Neural cell (in vitro differentiated cells): Measurements from ENCODE around the gene GRID1.

ENCODE experiments used
- CTCF ChIP-seq: fragments of 450-650 bp; IDR thresholded peaks from 2 replicates; pipeline ENCODE4 v1.5.1; 2014; ENCODE audit warnings: antibody characterized with exemption, mild to moderate bottlenecking, moderate library complexity; ENCODE audit not compliant: poor library complexity, severe bottlenecking
- EP300 ChIP-seq: fragments of 450-650 bp; conservative IDR thresholded peaks from 2 replicates; pipeline ENCODE4 v1.6.1; 2014; ENCODE audit warnings: antibody characterized with exemption, mild to moderate bottlenecking, moderate library complexity; ENCODE audit not compliant: poor library complexity, severe bottlenecking
- MXI1 ChIP-seq: fragments of 450-650 bp; conservative IDR thresholded peaks from 2 replicates; pipeline ENCODE4 v1.6.1; 2014; ENCODE audit warnings: antibody characterized with exemption, mild to moderate bottlenecking; ENCODE audit not compliant: poor library complexity, severe bottlenecking
- POLR2AphosphoS5 ChIP-seq: IDR thresholded peaks from 2 replicates; pipeline ENCODE4 v1.6.1; 2012
- RAD21 ChIP-seq: fragments of 450-650 bp; conservative IDR thresholded peaks from 2 replicates; pipeline ENCODE4 v1.6.1; 2014; ENCODE audit warnings: antibody characterized with exemption, mild to moderate bottlenecking, moderate library complexity
- SMC3 ChIP-seq: fragments of 450-650 bp; conservative IDR thresholded peaks from 2 replicates; pipeline ENCODE4 v1.6.1; 2014; ENCODE audit warnings: antibody characterized with exemption, mild to moderate bottlenecking, moderate library complexity; ENCODE audit not compliant: poor library complexity

DNA sequence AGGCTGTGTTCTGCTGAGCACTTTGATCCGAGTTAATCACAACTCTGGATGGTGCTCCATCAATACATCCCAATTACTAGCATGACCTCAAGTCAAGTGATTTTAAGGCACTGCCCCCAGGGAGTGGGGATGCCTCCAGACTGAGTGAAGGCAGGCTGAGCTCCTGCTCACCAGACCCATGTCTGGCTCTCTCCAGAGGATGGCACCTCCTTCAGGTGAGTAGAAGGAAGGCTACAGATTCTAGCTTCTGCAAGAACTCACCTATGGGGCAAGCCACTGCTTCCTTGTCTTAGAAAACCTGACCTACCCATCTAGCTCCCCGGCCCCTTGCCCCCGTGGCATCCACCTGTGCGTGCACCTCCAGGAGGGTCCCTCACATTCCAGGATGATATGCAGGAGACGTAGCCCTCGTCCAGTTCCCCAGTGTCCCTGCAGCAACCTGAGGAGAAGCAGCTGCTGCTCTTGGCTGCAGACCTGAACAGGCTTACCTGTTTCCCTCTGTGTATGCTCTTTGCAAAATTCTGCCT is 390.3 kb downstream of the GRID1 start:
- TF ChIP-seq SMC3 (no peak), CTCF (no peak), EP300 (no peak), RAD21 (no peak), MXI1 (no peak), POLR2AphosphoS5 (no peak)
